ENCODE data around the gene SUGCT.

SUGCT gene

GRCh38 chr7:40717242-40717641 lies 582.4 kb downstream of the SUGCT start:
- peak overlapping the region; percentile 31 for H3K4me3 ChIP-seq (ENCODE audit: low read length)
- peak; percentile 77 for DNase-seq (ENCODE audit: low read depth)
- no peak for TF ChIP-seq CTCF (conservative IDR thresholded peaks at IDR 0.05; ENCODE audit: low read depth, low read length)

- no peak overlapping the region for H3K4me3 ChIP-seq (ENCODE audit: low read length)
- DNase-seq (ENCODE audit: low read depth): no peak
- TF ChIP-seq CTCF (conservative IDR thresholded peaks at IDR 0.05; ENCODE audit: low read depth, low read length): no peak
Measured at GRCh38 chr7:40720416-40720815, 585.6 kb downstream of the SUGCT start.

- DNase-seq (ENCODE audit: low read depth): no peak
- TF ChIP-seq CTCF (conservative IDR thresholded peaks at IDR 0.05; ENCODE audit: low read depth, low read length): no peak
- no peak overlapping the region for H3K4me3 ChIP-seq (ENCODE audit: low read length)
Measured at GRCh38 chr7:40721342-40721949, 586.6 kb downstream of the SUGCT start.

GRCh38 chr7:40722242-40722641 lies 587.4 kb downstream of the SUGCT start:
- no peak overlapping the region for H3K4me3 ChIP-seq (ENCODE audit: low read length)
- no peak for DNase-seq (ENCODE audit: low read depth)
- no peak for TF ChIP-seq CTCF (conservative IDR thresholded peaks at IDR 0.05; ENCODE audit: low read depth, low read length)

- no peak for TF ChIP-seq CTCF (conservative IDR thresholded peaks at IDR 0.05; ENCODE audit: low read depth, low read length)
- H3K4me3 ChIP-seq (ENCODE audit: low read length): no peak overlapping the region
- DNase-seq (ENCODE audit: low read depth): no peak
Measured at GRCh38 chr7:40723829-40724228, 589.0 kb downstream of the SUGCT start.

- DNase-seq (ENCODE audit: low read depth): no peak
- no peak for TF ChIP-seq CTCF (conservative IDR thresholded peaks at IDR 0.05; ENCODE audit: low read depth, low read length)
- no peak overlapping the region for H3K4me3 ChIP-seq (ENCODE audit: low read length)
Measured at GRCh38 chr7:40726559-40726958, 591.8 kb downstream of the SUGCT start.

- DNase-seq (ENCODE audit: low read depth): no peak
- no peak for TF ChIP-seq CTCF (conservative IDR thresholded peaks at IDR 0.05; ENCODE audit: low read depth, low read length)
- no peak overlapping the region for H3K4me3 ChIP-seq (ENCODE audit: low read length)
Measured at GRCh38 chr7:40733114-40733513, 598.3 kb downstream of the SUGCT start.

All from retinal pigment epithelial cell (primary cell).